Measurements from ENCODE around the gene CKAP2L. TPM values are rescaled to one million over a fixed set of nuclear protein-coding genes. Genes with fewer than 3 reads are reported as not detected.

Gene CKAP2L
- total RNA-seq, 4 donors from 2014 or later, result 0.64 to 33.0 (median 2.2) TPM; not detected in 1

DNA sequence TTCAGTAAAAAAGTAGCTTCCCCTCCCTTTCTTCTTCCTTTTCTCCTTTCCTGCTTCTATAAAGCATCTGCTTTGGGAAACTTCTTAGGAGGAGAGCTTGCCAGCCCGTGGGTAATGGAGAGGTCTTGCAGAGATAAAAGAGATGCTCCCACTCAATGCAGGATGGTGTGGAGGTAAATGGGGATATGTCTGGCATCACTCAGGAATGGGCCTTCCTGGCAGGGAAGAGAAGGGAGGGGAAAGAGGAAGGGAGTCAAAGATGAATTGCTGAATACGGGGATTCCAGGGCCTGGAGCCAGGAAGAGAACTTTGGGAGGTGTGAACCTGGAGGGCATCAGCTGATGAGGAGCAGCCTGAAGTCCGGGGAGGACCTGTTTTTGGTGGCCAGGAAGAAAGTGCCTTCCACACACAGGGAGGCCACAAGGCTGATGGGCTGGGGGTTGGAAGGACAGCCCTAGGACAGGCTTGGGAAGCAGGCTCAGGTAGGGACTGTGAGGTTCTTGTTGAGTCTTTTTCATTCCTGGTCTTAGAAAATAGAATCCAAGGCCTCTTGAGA lies 46.9 kb upstream of the CKAP2L start:
- peak overlapping the region in 2 of 4 donors; percentile 4 to 22 for H3K27ac ChIP-seq
- in situ Hi-C loops (cut with MboI; ENCODE audit: low pct_ligation_motif_present in 1 of 4, low pct_unique_long_range_greater_than_20kb in 1 of 4, low sequenced_read_pairs in 3 of 4), result no loop called here
- peaks cover 0 to 16% (median 3%) of the 10 kb centered on the region in 4 donors for H3K4me1 ChIP-seq
- DNase-seq, result no peak
- intact Hi-C loops (cut with DNase I; ENCODE audit: low total_unique reads), result no loop called here
- no peaks in the 10 kb centered on the region for H3K27me3 ChIP-seq
- WGBS, 2 donors (ENCODE audit: low coverage in 1 of 2), result 67 to 93% methylated on average over 1 to 3 of the region's 3 CpGs
- no peak for TF ChIP-seq POLR2A (IDR thresholded peaks at IDR 0.05)
- TF ChIP-seq, protein P1, sequence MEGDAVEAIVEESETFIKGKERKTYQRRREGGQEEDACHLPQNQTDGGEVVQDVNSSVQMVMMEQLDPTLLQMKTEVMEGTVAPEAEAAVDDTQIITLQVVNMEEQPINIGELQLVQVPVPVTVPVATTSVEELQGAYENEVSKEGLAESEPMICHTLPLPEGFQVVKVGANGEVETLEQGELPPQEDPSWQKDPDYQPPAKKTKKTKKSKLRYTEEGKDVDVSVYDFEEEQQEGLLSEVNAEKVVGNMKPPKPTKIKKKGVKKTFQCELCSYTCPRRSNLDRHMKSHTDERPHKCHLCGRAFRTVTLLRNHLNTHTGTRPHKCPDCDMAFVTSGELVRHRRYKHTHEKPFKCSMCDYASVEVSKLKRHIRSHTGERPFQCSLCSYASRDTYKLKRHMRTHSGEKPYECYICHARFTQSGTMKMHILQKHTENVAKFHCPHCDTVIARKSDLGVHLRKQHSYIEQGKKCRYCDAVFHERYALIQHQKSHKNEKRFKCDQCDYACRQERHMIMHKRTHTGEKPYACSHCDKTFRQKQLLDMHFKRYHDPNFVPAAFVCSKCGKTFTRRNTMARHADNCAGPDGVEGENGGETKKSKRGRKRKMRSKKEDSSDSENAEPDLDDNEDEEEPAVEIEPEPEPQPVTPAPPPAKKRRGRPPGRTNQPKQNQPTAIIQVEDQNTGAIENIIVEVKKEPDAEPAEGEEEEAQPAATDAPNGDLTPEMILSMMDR (IDR thresholded peaks at IDR 0.05), result no peak
- TF ChIP-seq EP300 (IDR thresholded peaks at IDR 0.05; ENCODE audit: low read depth), result no peak
- TF ChIP-seq POLR2AphosphoS5 (IDR thresholded peaks at IDR 0.05), result no peak
- H3K9me3 ChIP-seq, result peaks cover 0 to 3% of the 10 kb centered on the region in 2 donors
- no peaks in the 10 kb centered on the region for H3K36me3 ChIP-seq
- H3K4me3 ChIP-seq, result no peak overlapping the region

DNA sequence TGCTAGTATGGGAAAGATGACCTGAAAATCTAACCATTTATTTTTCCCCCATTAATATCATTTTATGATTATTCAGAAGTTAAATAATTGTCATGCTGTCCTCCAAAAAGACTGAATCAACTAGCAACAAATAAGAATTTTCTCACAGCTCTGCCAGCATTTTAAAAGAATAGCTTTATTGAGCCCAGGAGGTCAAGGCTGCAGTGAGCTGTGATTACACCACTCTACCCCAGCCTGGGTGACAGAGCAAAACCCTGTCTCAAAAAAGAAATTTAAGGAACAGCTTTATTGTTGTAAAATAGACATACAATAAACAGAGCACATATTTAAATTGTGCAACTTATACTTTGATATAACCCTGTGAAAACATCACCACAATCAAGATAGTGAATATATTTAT lies 44.7 kb upstream of the CKAP2L start:
- no peak overlapping the region for H3K27ac ChIP-seq
- intact Hi-C loops (cut with DNase I; ENCODE audit: low total_unique reads) (no loop called here), in situ Hi-C loops (cut with MboI; ENCODE audit: low pct_ligation_motif_present in 1 of 4, low pct_unique_long_range_greater_than_20kb in 1 of 4, low sequenced_read_pairs in 3 of 4) (no loop called here)
- H3K9me3 ChIP-seq, result peaks cover 0 to 3% of the 10 kb centered on the region in 2 donors
- no peak overlapping the region for H3K4me3 ChIP-seq
- no peaks in the 10 kb centered on the region for H3K27me3 ChIP-seq
- H3K36me3 ChIP-seq, result no peaks in the 10 kb centered on the region
- DNase-seq, result no peak
- H3K4me1 ChIP-seq, result peaks cover 0 to 16% (median 3%) of the 10 kb centered on the region in 4 donors
- TF ChIP-seq POLR2AphosphoS5 (IDR thresholded peaks at IDR 0.05) (no peak), EP300 (IDR thresholded peaks at IDR 0.05; ENCODE audit: low read depth) (no peak), POLR2A (IDR thresholded peaks at IDR 0.05) (no peak)
- TF ChIP-seq, protein P1 (IDR thresholded peaks at IDR 0.05), result no peak

DNA sequence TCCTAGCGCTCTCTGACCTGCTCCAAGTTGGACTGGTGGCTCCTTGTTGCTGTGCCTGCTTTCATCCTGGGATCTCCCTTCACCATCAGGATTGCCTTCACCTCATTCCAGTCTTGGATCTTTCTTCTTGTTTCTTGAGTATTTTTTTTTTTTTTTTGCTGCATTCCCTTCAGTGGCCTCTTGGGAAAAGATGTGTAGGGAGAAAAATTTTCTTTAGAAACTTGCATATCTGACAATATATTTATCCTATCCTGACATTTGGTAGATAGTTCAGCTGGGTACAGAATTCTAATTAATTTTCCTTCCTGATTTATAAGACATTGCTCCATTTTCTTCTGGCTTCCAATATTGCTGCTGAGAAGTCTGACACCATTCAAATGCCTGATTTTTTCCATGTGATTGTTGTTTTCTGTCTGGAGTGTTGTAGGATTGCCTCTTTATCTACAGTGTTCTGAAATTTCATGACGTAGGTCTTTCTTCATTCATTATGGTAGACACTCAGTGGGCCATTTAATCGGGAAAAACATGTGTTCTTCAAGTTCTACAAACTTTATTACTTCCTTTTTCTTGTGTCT lies 42.9 kb upstream of the CKAP2L start:
- DNase-seq, result no peak
- no peak overlapping the region for H3K4me3 ChIP-seq
- no peak overlapping the region for H3K27ac ChIP-seq
- in situ Hi-C loops (cut with MboI; ENCODE audit: low pct_ligation_motif_present in 1 of 4, low pct_unique_long_range_greater_than_20kb in 1 of 4, low sequenced_read_pairs in 3 of 4), result no loop called here
- no peaks in the 10 kb centered on the region for H3K27me3 ChIP-seq
- no peaks in the 10 kb centered on the region for H3K36me3 ChIP-seq
- TF ChIP-seq, protein P1 (IDR thresholded peaks at IDR 0.05), result peak in 1 of 5 experiments; percentile 6
- no peak for TF ChIP-seq EP300 (IDR thresholded peaks at IDR 0.05; ENCODE audit: low read depth)
- TF ChIP-seq POLR2A (IDR thresholded peaks at IDR 0.05), result no peak
- peaks cover 0 to 10% (median 3%) of the 10 kb centered on the region in 4 donors for H3K4me1 ChIP-seq
- intact Hi-C loops (cut with DNase I; ENCODE audit: low total_unique reads), result no loop called here
- 94 to 95% methylated on average over 3 of the region's 3 CpGs for WGBS, 2 donors (ENCODE audit: low coverage in 1 of 2)
- peaks cover 0 to 3% of the 10 kb centered on the region in 2 donors for H3K9me3 ChIP-seq

DNA sequence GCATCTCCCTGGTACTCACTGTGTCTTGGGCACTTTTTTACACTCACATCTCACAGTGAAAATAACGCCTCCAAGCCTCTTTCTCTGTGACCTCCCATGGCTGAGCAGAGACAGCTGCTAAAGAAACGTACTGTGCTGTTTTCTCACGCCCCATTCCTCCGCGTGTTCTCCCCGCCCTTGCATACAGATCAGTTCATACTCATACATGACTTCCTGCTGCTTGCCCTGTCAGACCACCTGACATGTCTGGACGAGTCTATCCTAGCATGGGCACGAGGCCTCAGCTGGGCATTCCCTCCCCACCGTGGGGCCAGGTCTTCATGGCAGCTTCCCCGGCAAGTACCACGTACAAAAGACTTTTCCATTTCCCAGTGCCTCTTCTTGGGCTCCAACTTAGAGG lies 41.1 kb upstream of the CKAP2L start:
- intact Hi-C loops (cut with DNase I; ENCODE audit: low total_unique reads), result no loop called here
- H3K9me3 ChIP-seq, result peaks cover 0 to 3% of the 10 kb centered on the region in 2 donors
- TF ChIP-seq EP300 (IDR thresholded peaks at IDR 0.05; ENCODE audit: low read depth), result no peak
- no peak for TF ChIP-seq POLR2A (IDR thresholded peaks at IDR 0.05)
- TF ChIP-seq POLR2AphosphoS5 (IDR thresholded peaks at IDR 0.05), result no peak
- H3K4me3 ChIP-seq, result no peak overlapping the region
- no peaks in the 10 kb centered on the region for H3K27me3 ChIP-seq
- WGBS, 2 donors (ENCODE audit: low coverage in 1 of 2), result 79 to 82% methylated on average over 7 to 11 of the region's 11 CpGs
- H3K36me3 ChIP-seq, result no peaks in the 10 kb centered on the region
- no peaks in the 10 kb centered on the region for H3K4me1 ChIP-seq
- no peak for DNase-seq
- no peak overlapping the region for H3K27ac ChIP-seq
- in situ Hi-C loops (cut with MboI; ENCODE audit: low pct_ligation_motif_present in 1 of 4, low pct_unique_long_range_greater_than_20kb in 1 of 4, low sequenced_read_pairs in 3 of 4), result no loop called here
